Measurements from ENCODE around the gene PLP1.

Gene PLP1

GRCh38 chrX:103830848-103831247 lies 54.2 kb downstream of the PLP1 start:
- DNase-seq (ENCODE audit: low read depth), result no peak

- DNase-seq (ENCODE audit: low read depth), result no peak
Measured at GRCh38 chrX:103831342-103831802, 54.7 kb downstream of the PLP1 start.

GRCh38 chrX:103831803-103832544 lies 55.3 kb downstream of the PLP1 start, which contains the start of gene RAB9B:
Gene RAB9B, minus strand, starts transcription at chrX:103832257. Its CDS starts 6,473 bp downstream, at chrX:103825784.
- no peak for DNase-seq (ENCODE audit: low read depth)

- no peak for DNase-seq (ENCODE audit: low read depth)
Measured at GRCh38 chrX:103839404-103839803, 62.8 kb downstream of the PLP1 start.

Measured in GM04504 (cell line).